Measurements from ENCODE around the gene TXNRD2. TPM values are rescaled to one million over a fixed set of nuclear protein-coding genes. Genes with fewer than 3 reads are reported as not detected.

TXNRD2 gene
- total RNA-seq, 1 donor from 2014 or later, result 22.9 TPM

DNA sequence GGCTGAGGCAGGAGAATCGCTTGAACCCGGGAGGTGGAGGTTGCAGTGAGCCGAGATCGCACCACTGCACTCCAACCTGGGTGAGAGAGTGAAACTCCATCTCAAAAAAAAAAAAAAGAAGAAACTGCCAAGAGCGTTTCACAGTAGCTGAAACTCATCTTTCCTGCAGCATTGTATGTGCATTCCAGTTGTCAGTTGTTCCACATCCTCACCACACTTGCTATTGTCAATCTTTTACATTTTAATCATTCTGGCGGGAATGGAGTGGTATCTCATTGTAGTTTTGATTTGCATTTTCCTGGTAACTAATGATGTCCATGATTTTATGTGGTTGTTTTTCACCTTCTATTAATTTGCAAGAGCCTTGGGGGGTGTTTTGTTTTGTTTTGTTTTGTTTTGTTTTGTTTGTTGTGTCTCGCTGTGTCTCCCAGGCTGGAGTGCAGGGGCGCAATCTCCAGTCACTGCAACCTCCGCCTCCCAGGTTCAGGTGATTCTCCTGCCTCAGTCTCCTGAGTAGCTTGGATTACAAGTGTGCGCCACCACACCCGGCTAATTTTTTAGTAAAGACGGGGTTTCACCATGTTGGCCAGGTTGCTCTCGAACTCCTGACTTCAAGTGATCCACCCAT, 78.9 kb downstream of the TXNRD2 start:
- H3K9me3 Mint-ChIP-seq, result peaks cover 5% of the 10 kb centered on the region
- H3K4me3 Mint-ChIP-seq, result no peak overlapping the region
- TF ChIP-seq, protein P1, sequence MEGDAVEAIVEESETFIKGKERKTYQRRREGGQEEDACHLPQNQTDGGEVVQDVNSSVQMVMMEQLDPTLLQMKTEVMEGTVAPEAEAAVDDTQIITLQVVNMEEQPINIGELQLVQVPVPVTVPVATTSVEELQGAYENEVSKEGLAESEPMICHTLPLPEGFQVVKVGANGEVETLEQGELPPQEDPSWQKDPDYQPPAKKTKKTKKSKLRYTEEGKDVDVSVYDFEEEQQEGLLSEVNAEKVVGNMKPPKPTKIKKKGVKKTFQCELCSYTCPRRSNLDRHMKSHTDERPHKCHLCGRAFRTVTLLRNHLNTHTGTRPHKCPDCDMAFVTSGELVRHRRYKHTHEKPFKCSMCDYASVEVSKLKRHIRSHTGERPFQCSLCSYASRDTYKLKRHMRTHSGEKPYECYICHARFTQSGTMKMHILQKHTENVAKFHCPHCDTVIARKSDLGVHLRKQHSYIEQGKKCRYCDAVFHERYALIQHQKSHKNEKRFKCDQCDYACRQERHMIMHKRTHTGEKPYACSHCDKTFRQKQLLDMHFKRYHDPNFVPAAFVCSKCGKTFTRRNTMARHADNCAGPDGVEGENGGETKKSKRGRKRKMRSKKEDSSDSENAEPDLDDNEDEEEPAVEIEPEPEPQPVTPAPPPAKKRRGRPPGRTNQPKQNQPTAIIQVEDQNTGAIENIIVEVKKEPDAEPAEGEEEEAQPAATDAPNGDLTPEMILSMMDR (IDR thresholded peaks at IDR 0.05; ENCODE audit: unreplicated experiment), result no peak
- H3K27ac Mint-ChIP-seq, result no peak overlapping the region
- no peak for DNase-seq (ENCODE audit: low spot score in 2 of 2, unreplicated experiment in 2 of 2)
- no peaks in the 10 kb centered on the region for H3K27me3 Mint-ChIP-seq (ENCODE audit: low read depth)
- H3K36me3 Mint-ChIP-seq, result peaks cover 5% of the 10 kb centered on the region
- H3K4me1 Mint-ChIP-seq, result peaks cover 12% of the 10 kb centered on the region

DNA sequence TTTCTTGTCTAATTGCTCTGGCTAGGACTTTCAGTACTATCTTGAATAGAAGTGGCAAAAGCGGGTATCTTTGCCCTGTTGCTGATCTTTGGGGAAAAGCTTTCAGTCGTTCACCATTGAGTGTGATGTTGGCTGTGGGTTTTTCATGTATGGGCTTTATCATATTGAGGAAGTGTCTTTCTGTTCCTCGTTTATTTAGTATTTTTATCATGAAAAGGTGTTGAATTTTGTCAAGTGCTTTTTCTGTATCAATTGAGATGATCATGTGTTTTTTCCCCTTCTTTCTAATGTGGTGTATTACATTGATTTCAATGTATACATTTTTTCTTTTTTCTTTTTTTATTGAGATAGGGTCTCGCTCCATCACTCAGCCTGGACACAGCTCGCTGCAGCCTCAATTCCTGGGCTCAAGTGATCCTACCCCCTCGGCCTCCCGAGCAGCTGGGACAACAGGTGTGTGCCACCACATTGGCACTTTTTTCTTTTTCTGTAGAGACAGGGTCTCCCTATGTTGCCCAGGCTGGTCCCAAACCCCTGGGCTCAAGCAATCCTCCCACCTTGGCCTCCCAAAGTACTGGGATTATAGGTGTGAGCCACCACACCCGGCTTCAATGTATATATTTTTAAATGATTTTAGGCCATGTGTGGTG, 81.6 kb downstream of the TXNRD2 start:
- TF ChIP-seq, protein P1 (IDR thresholded peaks at IDR 0.05; ENCODE audit: unreplicated experiment), result no peak
- Mint-ChIP-seq H3K27me3 (ENCODE audit: low read depth) (no peaks in the 10 kb centered on the region), H3K4me3 (no peak overlapping the region), H3K4me1 (peaks cover 14% of the 10 kb centered on the region), H3K36me3 (peaks cover 5% of the 10 kb centered on the region), H3K9me3 (peaks cover 5% of the 10 kb centered on the region), H3K27ac (no peak overlapping the region)
- DNase-seq (ENCODE audit: low spot score in 2 of 2, unreplicated experiment in 2 of 2), result no peak

DNA sequence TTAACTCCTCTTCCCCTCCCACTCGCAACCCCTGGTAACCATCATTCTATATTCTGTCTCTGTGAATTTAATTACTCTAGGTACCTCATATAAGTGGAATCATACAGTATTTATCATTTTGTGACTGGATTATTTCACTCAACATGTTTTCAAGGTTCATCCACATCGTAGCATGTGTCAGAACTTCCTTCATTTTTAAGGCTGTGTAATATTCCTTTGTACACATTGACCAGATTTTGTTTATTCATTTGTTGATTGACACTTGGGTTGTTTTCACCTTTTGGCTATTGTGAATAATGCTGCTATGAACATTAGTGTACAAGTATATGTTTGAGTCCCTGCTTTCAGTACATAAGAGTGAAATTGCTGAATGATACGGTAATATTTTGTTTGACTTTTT, 84.2 kb downstream of the TXNRD2 start:
- Mint-ChIP-seq H3K27ac (no peak overlapping the region), H3K9me3 (peaks cover 5% of the 10 kb centered on the region), H3K4me1 (peaks cover 26% of the 10 kb centered on the region), H3K27me3 (ENCODE audit: low read depth) (no peaks in the 10 kb centered on the region), H3K4me3 (no peak overlapping the region), H3K36me3 (peaks cover 5% of the 10 kb centered on the region)
- TF ChIP-seq, protein P1 (IDR thresholded peaks at IDR 0.05; ENCODE audit: unreplicated experiment), result no peak
- no peak for DNase-seq (ENCODE audit: low spot score in 2 of 2, unreplicated experiment in 2 of 2)

DNA sequence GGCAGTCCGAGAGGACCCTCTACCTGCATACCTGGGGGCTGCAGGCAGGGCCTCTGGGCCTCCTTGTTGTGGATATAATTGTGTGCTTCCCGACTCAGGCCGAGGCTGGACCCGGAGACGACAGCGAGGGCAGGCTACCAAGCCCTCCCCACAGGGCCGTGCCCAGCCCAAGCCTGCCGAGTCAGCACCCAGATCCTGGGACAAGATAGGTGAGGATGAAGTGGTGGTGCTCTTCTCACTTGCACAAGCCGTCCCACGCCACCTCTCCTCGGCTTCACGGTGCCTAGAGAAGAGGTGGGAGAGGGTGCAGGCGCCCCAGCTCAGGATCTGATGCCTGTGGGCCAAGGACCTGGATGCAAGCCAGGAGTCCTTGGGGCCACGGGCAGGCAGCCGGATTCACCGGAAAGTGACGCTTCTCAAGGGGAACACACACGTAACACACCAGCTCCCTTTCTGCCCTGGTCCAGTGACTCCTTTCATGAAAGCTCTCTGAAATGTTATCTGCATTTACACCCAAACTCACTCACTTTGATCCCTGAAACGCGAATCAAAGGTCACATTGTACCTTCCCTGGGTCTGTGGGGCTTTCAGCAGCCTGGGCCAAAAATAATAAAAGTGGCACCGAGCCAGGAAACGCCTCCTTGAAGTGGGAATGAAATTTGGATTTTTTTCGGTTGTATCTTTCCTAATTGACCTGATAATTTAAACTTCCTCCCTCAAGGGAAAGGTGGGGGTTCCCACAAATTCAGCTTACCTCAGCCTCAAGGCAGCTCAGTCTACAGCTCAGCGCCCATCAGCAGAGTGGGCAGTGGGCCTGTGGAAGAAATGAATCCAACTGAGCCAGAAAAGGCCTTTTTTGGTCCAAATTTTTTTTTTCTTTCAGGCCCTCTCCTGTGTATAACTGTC, 85.9 kb downstream of the TXNRD2 start:
- TF ChIP-seq, protein P1 (IDR thresholded peaks at IDR 0.05; ENCODE audit: unreplicated experiment), result no peak
- DNase-seq (ENCODE audit: low spot score in 2 of 2, unreplicated experiment in 2 of 2), result no peak
- peaks cover 35% of the 10 kb centered on the region for H3K4me1 Mint-ChIP-seq
- peak overlapping the region; percentile 90 for H3K27ac Mint-ChIP-seq
- peaks cover under 1% of the 10 kb centered on the region for H3K36me3 Mint-ChIP-seq
- H3K9me3 Mint-ChIP-seq, result peaks cover 5% of the 10 kb centered on the region
- H3K4me3 Mint-ChIP-seq, result peak overlapping the region; percentile 88
- H3K27me3 Mint-ChIP-seq (ENCODE audit: low read depth), result no peaks in the 10 kb centered on the region

DNA sequence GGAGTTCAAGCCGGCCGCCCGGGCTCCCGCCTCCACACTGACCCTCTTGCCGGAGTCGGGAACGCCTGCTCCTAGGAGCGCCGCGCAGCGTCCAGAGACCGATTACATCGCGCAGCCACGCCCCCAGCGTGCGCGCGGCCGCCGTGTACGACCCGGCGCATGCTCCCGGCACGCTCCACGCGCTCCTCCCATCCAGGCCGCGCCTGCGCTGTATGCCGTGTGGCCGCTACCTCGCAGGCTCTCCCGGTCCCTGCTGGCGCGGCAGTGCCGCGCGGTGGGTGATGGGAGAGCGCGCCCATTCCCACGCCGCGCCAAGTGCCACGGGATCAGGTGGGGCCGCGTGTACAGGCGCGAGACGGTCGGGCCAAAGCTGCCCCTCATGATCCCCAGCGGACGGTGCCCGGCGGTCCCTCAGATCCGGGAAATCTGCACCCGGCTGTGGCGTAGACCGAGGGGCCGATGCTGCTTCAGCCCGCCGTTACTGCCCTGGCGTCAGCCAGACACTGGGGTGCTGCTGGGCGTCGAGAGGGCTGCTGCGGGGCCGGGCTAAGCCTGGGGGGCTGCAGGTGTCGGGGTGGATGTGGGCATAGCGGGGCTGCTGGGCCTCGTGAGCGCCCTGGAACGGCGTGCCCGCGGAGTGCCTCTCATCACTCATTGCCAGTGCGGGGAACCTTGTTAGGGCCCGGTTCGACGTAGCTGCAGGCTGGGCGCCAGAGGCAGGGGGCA, 86.7 kb downstream of the TXNRD2 start, which contains the start of the genes GNB1L and RTL10:
TSS of gene GNB1L (minus strand) at position 97 of the 726 bp plus-strand sequence. CDS start 33,519 bp downstream, outside the sequence.
TSS of gene RTL10 (minus strand) at position 97 of the 726 bp plus-strand sequence. CDS start 2,613 bp downstream, outside the sequence.
- TF ChIP-seq, protein P1 (IDR thresholded peaks at IDR 0.05; ENCODE audit: unreplicated experiment), result no peak
- Mint-ChIP-seq H3K27ac (peak within 1 kb of the TSS; percentile 94), H3K4me3 (peak within 1 kb of the TSS; percentile 88), H3K27me3 (ENCODE audit: low read depth) (no peaks in the 10 kb centered on the region), H3K4me1 (peaks cover 44% of the 10 kb centered on the region), H3K9me3 (peaks cover 5% of the 10 kb centered on the region), H3K36me3 (peaks cover 7% of the 10 kb centered on the region)
- DNase-seq (ENCODE audit: low spot score in 2 of 2, unreplicated experiment in 2 of 2), result peak; percentile 94 to 98
